KBM-7 (cell line): ENCODE measurements around the gene PNMA6A.
"Not testable (repeated sequence)": the region's sequence is repeated elsewhere in the genome, so short reads cannot be mapped to it uniquely, and the experiment has no call there.

Experiments
- DNase-seq: peaks from one replicate; pipeline ENCODE4 v3.0.0-alpha.2; 2015
- in situ Hi-C: fragments of 300-500 bp; cut with MboI; formaldehyde crosslinking; loops from 2 replicates; pipeline ENCODE4 v1.14.3; 2020; ENCODE audit warnings: low sequenced_read_pairs, low pct_unique_long_range_greater_than_20kb, mixed read lengths

PNMA6A gene

GRCh38 chrX:153074262-153074899, 2.1 kb downstream of the PNMA6A start:
- in situ Hi-C loops = no loop called here
- DNase-seq = no peak

- in situ Hi-C loops = no loop called here
These were observed 2.7 kb downstream of the PNMA6A start for GRCh38 chrX:153074935-153075334.

DNA sequence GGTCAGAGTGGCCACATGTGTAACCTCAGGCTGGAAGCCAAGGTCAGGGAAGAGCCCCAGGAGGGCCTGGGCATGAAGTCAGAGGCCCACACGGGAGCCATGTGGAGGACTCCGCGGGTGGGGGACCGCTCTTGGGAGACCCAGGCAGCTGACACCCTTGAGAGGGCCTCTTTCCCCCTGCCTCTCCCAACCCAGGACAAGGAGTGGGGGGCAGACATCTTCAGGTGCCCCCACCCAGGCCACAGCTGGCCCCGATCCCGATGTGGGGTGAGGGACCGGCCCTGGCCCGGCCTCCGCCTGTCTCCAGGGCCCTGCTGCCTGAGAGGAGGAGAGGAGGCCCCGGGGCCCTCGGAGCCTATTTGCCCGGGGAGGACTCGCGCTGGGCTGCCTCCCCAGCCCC, 3.1 kb downstream of the PNMA6A start:
- in situ Hi-C loops = no loop called here
- DNase-seq = no peak

More at GRCh38 chrX:153074935-153075334, 2.7 kb downstream of the PNMA6A start:
- DNase-seq = no peak

- in situ Hi-C loops, DNase-seq: not testable (repeated sequence)
These were observed 5.3 kb downstream of the PNMA6A start for GRCh38 chrX:153077437-153078135.

GRCh38 chrX:153083238-153083923, 11.1 kb downstream of the PNMA6A start:
- in situ Hi-C loops, DNase-seq: not testable (repeated sequence)

DNA sequence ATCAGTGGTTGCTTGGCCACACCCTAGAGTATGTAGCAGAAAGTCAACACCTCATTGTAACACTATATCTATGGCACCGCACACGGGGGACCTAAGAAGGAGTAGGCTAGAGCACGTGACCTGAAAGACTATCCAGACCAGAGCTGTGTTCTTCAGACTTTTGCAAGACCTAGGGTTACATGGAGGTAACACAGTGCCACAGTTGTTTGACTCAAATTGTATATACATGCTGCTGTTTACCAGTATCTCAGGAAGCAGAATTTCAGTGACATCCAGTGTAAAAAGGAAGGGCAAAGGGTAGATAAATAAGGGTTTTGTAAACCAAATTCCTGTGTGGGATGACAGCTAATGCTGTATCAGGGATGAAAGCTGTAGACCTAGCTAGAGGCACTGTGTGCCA, 30.2 kb downstream of the PNMA6A start:
- no peak for DNase-seq
- in situ Hi-C loops = no loop called here

DNA sequence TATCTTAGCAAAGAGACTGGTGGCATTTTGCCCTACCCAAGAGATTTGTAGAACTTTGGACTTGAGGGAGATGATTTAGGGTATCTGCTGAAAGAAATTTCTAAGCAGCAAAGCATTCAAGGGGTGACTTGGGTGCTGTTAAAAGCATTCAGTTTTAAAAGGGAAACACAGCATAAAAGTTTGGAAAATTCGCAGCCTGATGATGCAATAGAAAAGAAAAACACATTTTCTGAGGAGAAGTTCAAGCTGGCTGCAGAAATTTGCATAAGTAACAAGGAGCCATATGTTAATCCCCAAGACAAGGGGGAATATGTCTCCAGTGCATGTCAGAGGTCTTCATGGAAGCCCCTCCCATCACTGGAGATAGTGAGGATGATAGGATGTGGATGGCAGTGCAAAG, 32.7 kb downstream of the PNMA6A start:
- in situ Hi-C loops, DNase-seq: not testable (repeated sequence)

- in situ Hi-C loops, DNase-seq: not testable (repeated sequence)
These were observed 34.0 kb downstream of the PNMA6A start for GRCh38 chrX:153106092-153106801.

- DNase-seq, in situ Hi-C loops: not testable (repeated sequence)
These were observed 38.5 kb downstream of the PNMA6A start for GRCh38 chrX:153110735-153111134.

- in situ Hi-C loops, DNase-seq: not testable (repeated sequence)
These were observed 41.6 kb downstream of the PNMA6A start for GRCh38 chrX:153113851-153114250.

DNA sequence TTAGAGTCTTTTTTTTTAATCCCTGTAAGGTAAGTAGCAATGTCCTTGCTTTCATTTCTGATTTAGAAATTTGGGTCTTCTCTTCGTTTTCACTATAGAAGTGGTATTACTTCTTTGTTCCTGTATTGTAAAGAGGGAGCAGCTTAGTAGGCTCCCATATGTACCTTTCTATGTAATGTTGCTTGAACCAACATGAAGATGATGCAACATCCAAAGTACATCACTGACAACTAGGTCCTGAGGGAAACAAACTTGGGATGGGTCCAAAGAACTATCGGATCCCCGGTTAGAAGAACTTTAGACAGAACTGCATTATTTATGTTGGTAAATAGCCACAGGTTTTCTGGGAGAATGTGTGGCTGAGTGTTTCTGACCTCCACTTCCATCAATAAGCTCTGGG, 45.5 kb downstream of the PNMA6A start:
- DNase-seq, in situ Hi-C loops: not testable (repeated sequence)

- DNase-seq, in situ Hi-C loops: not testable (repeated sequence)
These were observed 48.0 kb downstream of the PNMA6A start for GRCh38 chrX:153120230-153120629.

DNA sequence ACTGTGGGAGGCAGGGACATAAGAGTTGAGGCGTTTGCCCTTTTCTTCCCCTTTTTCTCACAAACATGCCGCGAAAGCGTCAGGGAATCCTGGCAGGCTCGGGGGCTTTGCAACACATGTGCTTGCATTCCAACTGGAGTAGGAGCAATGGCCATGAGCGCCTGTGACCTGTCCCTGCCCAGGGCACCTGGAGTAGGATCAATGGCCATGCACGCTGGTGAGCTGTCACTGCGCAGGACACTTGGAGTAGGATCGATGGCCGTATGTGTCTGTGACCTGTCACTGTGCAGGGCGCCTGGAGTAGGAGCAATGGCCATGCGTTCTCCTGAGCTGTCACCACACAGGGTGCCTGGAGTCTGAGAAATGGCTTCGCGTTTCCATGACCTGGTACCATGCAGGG, 51.2 kb downstream of the PNMA6A start:
- in situ Hi-C loops, DNase-seq: not testable (repeated sequence)
